K562 (cell line): ENCODE measurements around the gene HNF1B. TPM values are rescaled to one million over a fixed set of nuclear protein-coding genes. Genes with fewer than 3 reads are reported as not detected.

ENCODE experiments used
- ATAC-seq: fragments of 200-7000 bp; cut with Tn5 transposase; 3 replicates; pipeline ENCODE4 v1.9.1; 2020; ENCODE audit warnings: moderate library complexity
- BruUV-seq: library from RNA; stranded (reverse); fragments of 400-500 nt; replicated peaks from 2 replicates; lab custom pipeline; 2021; lab: Mats Ljungman, UMichigan
- CTCF ChIA-PET: fragments of 300-600 bp; formaldehyde crosslinking; extraction: SDS; loops from one replicate; lab custom pipeline; 2021; ENCODE audit warnings: low intra/inter-chr PET ratio; lab: Yijun Ruan, JAX
- POLR2A ChIA-PET: fragments of 300-600, 350-650 bp; sonication (Branson Sonifier 250); formaldehyde crosslinking; extraction: SDS; loops from one replicate; lab custom pipeline; 2021; ENCODE audit warnings: antibody characterized with exemption, inconsistent platforms; lab: Yijun Ruan, JAX
- DNase-seq, 4 experiments: peaks; one replicate each; pipeline versions ENCODE4 v3.0.0 to v3.0.0-alpha.2; 2011 to 2018; ENCODE audit warnings: low spot score in 3 of 4, mixed read lengths in 3 of 4; ENCODE audit errors: extremely low read depth in 1 of 4
- FAIRE-seq: peaks from 2 replicates; lab custom pipeline; 2011; peaks lifted over from hg19 to GRCh38; lab: Jason Lieb, UNC
- H2AFZ ChIP-seq: 2 replicates; pipeline ENCODE4 v1.6.0; 2011; ENCODE audit warnings: low read depth, low read length, control low read depth, inconsistent platforms
- H3K27ac ChIP-seq: fragments of 200-600 bp; 3 replicates; pipeline ENCODE4 v1.8.0; 2011; ENCODE audit warnings: low read depth, mild to moderate bottlenecking, control low read depth, inconsistent platforms, low read length, moderate library complexity, mixed read lengths; ENCODE audit errors: extremely low read depth
- H3K27me3 ChIP-seq, 2 experiments: fragments of 300-600 bp in 1 of 2; 2 replicates in 1 of 2; 3 replicates in 1 of 2; pipeline versions ENCODE4 v1.6.0 to v1.8.0; 2011; ENCODE audit warnings: inconsistent platforms in 2 of 2, low read length in 2 of 2, mild to moderate bottlenecking in 1 of 2, mixed read lengths in 1 of 2, moderate library complexity in 1 of 2; ENCODE audit not compliant: control insufficient read depth in 2 of 2, insufficient read depth in 2 of 2
- H3K36me3 ChIP-seq: fragments of 300-600 bp; 3 replicates; pipeline ENCODE4 v1.8.0; 2011; ENCODE audit warnings: mild to moderate bottlenecking, low read length, inconsistent platforms; ENCODE audit not compliant: control insufficient read depth, insufficient read depth
- H3K4me1 ChIP-seq, 2 experiments: fragments of 200-600 bp in 1 of 2; replicated peaks in 1 of 2; 2 replicates in 1 of 2; 3 replicates in 1 of 2; pipeline versions ENCODE4 v1.5.1 to v1.8.0; 2011; ENCODE audit warnings: inconsistent platforms in 2 of 2, low read length in 2 of 2, mild to moderate bottlenecking in 1 of 2, mixed read lengths in 1 of 2, moderate library complexity in 1 of 2; ENCODE audit not compliant: control insufficient read depth in 2 of 2, insufficient read depth in 2 of 2
- H3K4me2 ChIP-seq: 2 replicates; pipeline ENCODE4 v1.6.1; 2011; ENCODE audit warnings: low read length, control low read depth, inconsistent platforms, mixed read lengths; ENCODE audit not compliant: insufficient read depth
- H3K4me3 ChIP-seq: fragments of 200-600 bp; sonication (generic), shearing (Covaris generic); 2 replicates; pipeline ENCODE4 v1.5.1; 2016; ENCODE audit warnings: control low read depth, inconsistent platforms
- H3K79me2 ChIP-seq: fragments of 200-600 bp; 3 replicates; pipeline ENCODE4 v1.8.0; 2011; ENCODE audit warnings: low read length, inconsistent platforms; ENCODE audit not compliant: control insufficient read depth, insufficient read depth
- H3K9ac ChIP-seq, 2 experiments: 2 replicates each; pipeline versions ENCODE4 v1.6.0 to v1.6.1; 2011; ENCODE audit warnings: low read depth in 2 of 2, low read length in 2 of 2, control low read depth in 1 of 2, inconsistent platforms in 1 of 2, mild to moderate bottlenecking in 1 of 2, mixed read lengths in 1 of 2; ENCODE audit not compliant: insufficient read depth in 1 of 2
- H3K9me1 ChIP-seq: one replicate; pipeline ENCODE4 v1.6.0; 2011; ENCODE audit warnings: inconsistent platforms, mild to moderate bottlenecking, low read length, moderate library complexity; ENCODE audit not compliant: control insufficient read depth, insufficient read depth
- H3K9me3 ChIP-seq: replicated peaks from 2 replicates; pipeline ENCODE4 v1.5.1; 2011; ENCODE audit warnings: low read depth, low read length, inconsistent platforms; ENCODE audit not compliant: control insufficient read depth, insufficient read depth
- H4K20me1 ChIP-seq: replicated peaks from 2 replicates; pipeline ENCODE4 v1.6.1; 2011; ENCODE audit warnings: low read length, inconsistent platforms, mixed read lengths; ENCODE audit not compliant: control insufficient read depth, insufficient read depth
- CBFA2T2 ChIP-seq: fragments of 450-650 bp; conservative IDR thresholded peaks from 2 replicates; pipeline ENCODE4 v1.6.1; 2017; ENCODE audit warnings: mild to moderate bottlenecking
- CEBPB ChIP-seq: fragments of 450-650 bp; IDR thresholded peaks from 2 replicates; pipeline ENCODE4 v1.6.1; 2016; ENCODE audit warnings: missing genetic modification characterization, missing compliant biosample characterization
- E2F3 ChIP-seq: fragments of 250-450 bp; sonication (Bioruptor Pico); IDR thresholded peaks from 2 replicates; pipeline ENCODE4 v1.4.0; 2020; ENCODE audit warnings: mild to moderate bottlenecking
- E2F6 ChIP-seq, 2 experiments: IDR thresholded peaks; 2 replicates each; pipeline ENCODE4 v1.6.1; 2011; ENCODE audit warnings: borderline replicate concordance in 1 of 2, control low read depth in 1 of 2, low read depth in 1 of 2, low read length in 1 of 2, mild to moderate bottlenecking in 1 of 2, mixed read lengths in 1 of 2, moderate library complexity in 1 of 2; ENCODE audit not compliant: insufficient read depth in 1 of 2, insufficient read length in 1 of 2, poor library complexity in 1 of 2, severe bottlenecking in 1 of 2; ENCODE audit errors: extremely low read depth in 1 of 2
- HOMEZ ChIP-seq: fragments of 250-450 bp; sonication (Bioruptor Pico); IDR thresholded peaks from 2 replicates; pipeline ENCODE4 v1.4.0; 2020; ENCODE audit warnings: mild to moderate bottlenecking, moderate library complexity
- KLF13 ChIP-seq: fragments of 450-650 bp; IDR thresholded peaks from 2 replicates; pipeline ENCODE4 v1.6.1; 2016; ENCODE audit warnings: missing genetic modification characterization, low read depth, mild to moderate bottlenecking, missing compliant biosample characterization, moderate library complexity, borderline replicate concordance
- MAX ChIP-seq: sonication (generic); formaldehyde crosslinking; IDR thresholded peaks from 2 replicates; pipeline ENCODE4 v1.9.0; 2022; ENCODE audit warnings: mild to moderate bottlenecking, missing genetic modification reagents
- MTF1 ChIP-seq: fragments of 250-450 bp; sonication (Bioruptor Pico); IDR thresholded peaks from 2 replicates; pipeline ENCODE4 v1.9.0; 2021; ENCODE audit warnings: moderate library complexity, mild to moderate bottlenecking, inconsistent platforms, borderline replicate concordance
- SMAD1 ChIP-seq: fragments of 150-350 bp; IDR thresholded peaks from 2 replicates; pipeline ENCODE4 v1.6.1; 2014; ENCODE audit warnings: low read length, low read depth; ENCODE audit not compliant: partially characterized antibody
- SMARCA4 ChIP-seq: fragments of 450-650 bp; IDR thresholded peaks from 2 replicates; pipeline ENCODE4 v1.6.1; 2016
- USF2 ChIP-seq: sonication (generic); formaldehyde crosslinking; IDR thresholded peaks from 2 replicates; pipeline ENCODE4 v1.5.0; 2020; ENCODE audit warnings: missing genetic modification reagents
- ZNF408 ChIP-seq: fragments of 250-450 bp; sonication (Bioruptor Pico); IDR thresholded peaks from 2 replicates; pipeline ENCODE4 v1.4.0; 2020; ENCODE audit warnings: low read depth, mild to moderate bottlenecking, moderate library complexity
- WGBS: fragments of 100-300 bp; shearing (Covaris generic); methylation state at CpG from one replicate; pipeline ENCODE4 v1.1.6; 2016; ENCODE audit warnings: low coverage, mixed read lengths; ENCODE audit not compliant: insufficient coverage; ENCODE audit errors: missing lambda C conversion rate; 5-methylcytosine and 5-hydroxymethylcytosine counted together
- in situ Hi-C: fragments of 300-500 bp; cut with MboI; formaldehyde crosslinking; loops from 4 replicates; pipeline ENCODE4 v1.15.0; 2018; ENCODE audit warnings: inconsistent platforms, mixed read lengths
- intact Hi-C: fragments of 100-400 bp; cut with micrococcal nuclease; formaldehyde crosslinking; loops from 2 replicates; pipeline ENCODE4 v1.14.2; 2022
- polyA plus RNA-seq, 8 experiments: library from polyadenylated mRNA; depleted of rRNA in 4 of 8; stranded (reverse) in 5 of 8; unstranded in 3 of 8; fragments of >200 nt; fragmentation: Nextera tagmentation in 2 of 8; fragmentation: Illumina TruSeq in 1 of 8; extraction: Ambion mirVana in 2 of 8; extraction: Trizol in 1 of 8; gene quantifications; 2 replicates each; pipeline versions ENCODE4 v1.2.1 to v1.2.3, GENCODE V29; 2011 to 2014; ENCODE audit warnings: inconsistent platforms in 1 of 8, missing spikeins in 1 of 8
- total RNA-seq, 7 experiments: library from RNA; depleted of rRNA in 6 of 7; stranded (reverse); fragments of >200 nt in 6 of 7; fragmentation: Illumina TruSeq in 2 of 7; extraction: Trizol in 2 of 7; gene quantifications; 2 replicates each; pipeline versions ENCODE4 v1.2.1 to v1.2.3, GENCODE V29; 2011 to 2021; ENCODE audit warnings: low replicate concordance in 1 of 7

HNF1B gene
- total and polyA plus RNA-seq, 9 of the 15 experiments (the other 6 are each of a cell fraction or from before 2014, with no cell fraction given) = not detected

- POLR2A ChIA-PET = no interaction called here
- Histone ChIP-seq H3K27me3 (peaks cover 3 to 24% of the 10 kb centered on the region in 2 experiments; a peak in 4 of 5 replicates), H3K4me1 (no peaks in the 10 kb centered on the region), H3K27ac (no peak overlapping the region), H3K79me2 (no peaks in the 10 kb centered on the region), H3K9me1 (no peaks in the 10 kb centered on the region), H3K9me3 (peaks cover 6% of the 10 kb centered on the region; the same call in 1 of the 2 replicates), H4K20me1 (no peaks in the 10 kb centered on the region), H3K4me2 (no peak overlapping the region), H3K4me3 (no peak overlapping the region), H2AFZ (no peak overlapping the region), H3K9ac (no peak overlapping the region), H3K36me3 (no peaks in the 10 kb centered on the region)
- FAIRE-seq (no peak), ATAC-seq (no peak), DNase-seq (no peak)
- intact Hi-C loops (no loop called here), in situ Hi-C loops (no loop called here)
- CTCF ChIA-PET = no interaction called here
- WGBS = 0% methylated on average over 2 of the region's 2 CpGs
- TF ChIP-seq CBFA2T2 = no peak
- TF ChIP-seq MAX (CRISPR knock-in tag) = no peak
- no peak for TF ChIP-seq USF2 (CRISPR knock-in tag)
- TF ChIP-seq, all 486 proteins: peak for 0
- BruUV-seq = no TSS peak
These were observed 23.6 kb upstream of the HNF1B start for GRCh38 chr17:37768438-37768837.

GRCh38 chr17:37766971-37767370 lies 22.1 kb upstream of the HNF1B start:
- FAIRE-seq = no peak
- Histone ChIP-seq H2AFZ (no peak overlapping the region), H4K20me1 (no peaks in the 10 kb centered on the region), H3K9me3 (peaks cover 6% of the 10 kb centered on the region; the same call in 1 of the 2 replicates), H3K27me3 (peaks cover 9 to 28% of the 10 kb centered on the region in 2 experiments; a peak in 4 of 5 replicates), H3K4me2 (no peak overlapping the region), H3K79me2 (no peaks in the 10 kb centered on the region), H3K36me3 (no peaks in the 10 kb centered on the region), H3K27ac (no peak overlapping the region), H3K4me1 (no peaks in the 10 kb centered on the region), H3K9ac (no peak overlapping the region), H3K9me1 (no peaks in the 10 kb centered on the region), H3K4me3 (no peak overlapping the region)
- DNase-seq = no peak
- intact Hi-C loops (no loop called here), in situ Hi-C loops (no loop called here)
- 0% methylated on average over 6 of the region's 6 CpGs for WGBS
- no peak for ATAC-seq
- CTCF ChIA-PET = no interaction called here
- no peak for TF ChIP-seq SMARCA4
- no peak for TF ChIP-seq MTF1
- no peak for TF ChIP-seq SMAD1
- TF ChIP-seq E2F6 (IDR thresholded peaks at IDR 0.05; ENCODE audit: borderline replicate concordance in 1 of 2, extremely low read depth in 1 of 2, insufficient read depth in 1 of 2, insufficient read length in 1 of 2, low read depth in 1 of 2, low read length in 1 of 2, poor library complexity in 1 of 2, severe bottlenecking in 1 of 2) = no peak
- no peak for TF ChIP-seq E2F3
- no peak for TF ChIP-seq KLF13 (tag)
- TF ChIP-seq CEBPB (tag) = no peak
- no peak for TF ChIP-seq ZNF408 (CRISPR knock-in tag)
- TF ChIP-seq HOMEZ (CRISPR knock-in tag) = no peak
- no TSS peak for BruUV-seq
- POLR2A ChIA-PET = no interaction called here
